ENCODE results near the gene TMCC3.
"Not testable (repeated sequence)": the region's sequence is repeated elsewhere in the genome, so short reads cannot be mapped to it uniquely, and the experiment has no call there.

Gene TMCC3

GRCh38 chr12:94602024-94602423 is 48.3 kb downstream of the TMCC3 start:
- Histone ChIP-seq H3K4me3 (ENCODE audit: low read depth, low read length) (no peak overlapping the region), H2BK5ac (ENCODE audit: low read depth, low read length, poor library complexity) (no peak overlapping the region), H3K9me3 (ENCODE audit: insufficient read depth, low read depth, low read length) (peaks cover 1% of the 10 kb centered on the region), H3K4ac (ENCODE audit: low read depth, low read length) (no peak overlapping the region), H3K4me1 (ENCODE audit: control insufficient read depth in 1 of 2, insufficient read depth in 2 of 2, low read length in 2 of 2) (peaks cover 0 to 4% of the 10 kb centered on the region in 2 experiments), H3K4me2 (ENCODE audit: low read length) (no peak overlapping the region), H3K18ac (ENCODE audit: low read length) (no peak overlapping the region), H3K27ac (ENCODE audit: low read depth, low read length) (no peak overlapping the region), H2BK120ac (ENCODE audit: insufficient read depth, low read length, poor library complexity) (no peak overlapping the region), H3K36me3 (ENCODE audit: control insufficient read depth in 1 of 2, insufficient read depth in 2 of 2, low read length in 2 of 2) (no peaks in the 10 kb centered on the region), H3K14ac (ENCODE audit: low read length) (no peak overlapping the region), H3K23ac (ENCODE audit: low read length) (no peak overlapping the region), H2BK12ac (ENCODE audit: low read length) (no peak overlapping the region), H3K9ac (ENCODE audit: low read length) (no peak overlapping the region), H3K79me1 (ENCODE audit: low read length) (no peaks in the 10 kb centered on the region), H4K12ac (ENCODE audit: low read depth, low read length) (no peak overlapping the region), H2AK5ac (ENCODE audit: low read length) (no peak overlapping the region), H4K8ac (ENCODE audit: low read depth, low read length) (no peak overlapping the region), H3K79me2 (ENCODE audit: control insufficient read depth, insufficient read depth, low read length, poor library complexity) (no peaks in the 10 kb centered on the region), H2AFZ (ENCODE audit: insufficient read depth, low read length, poor library complexity) (no peak overlapping the region), H4K91ac (ENCODE audit: low read depth, low read length) (no peak overlapping the region), H3K27me3 (ENCODE audit: insufficient read depth, low read length) (no peaks in the 10 kb centered on the region)
- no CpG with 5 or more reads among the region's 4 CpGs for WGBS (ENCODE audit: extremely low coverage, insufficient coverage, insufficient read length)
- DNase-seq: no peak

- not testable (repeated sequence) for H4K12ac ChIP-seq (ENCODE audit: low read depth, low read length); H4K91ac ChIP-seq (ENCODE audit: low read depth, low read length); H2BK5ac ChIP-seq (ENCODE audit: low read depth, low read length, poor library complexity); DNase-seq; H3K4me2 ChIP-seq (ENCODE audit: low read length); H2BK12ac ChIP-seq (ENCODE audit: low read length); H3K9me3 ChIP-seq (ENCODE audit: insufficient read depth, low read depth, low read length); H3K4me1 ChIP-seq (ENCODE audit: control insufficient read depth in 1 of 2, insufficient read depth in 2 of 2, low read length in 2 of 2); H2AFZ ChIP-seq (ENCODE audit: insufficient read depth, low read length, poor library complexity); H3K79me1 ChIP-seq (ENCODE audit: low read length); H3K27ac ChIP-seq (ENCODE audit: low read depth, low read length); H3K4me3 ChIP-seq (ENCODE audit: low read depth, low read length); H4K8ac ChIP-seq (ENCODE audit: low read depth, low read length); H2AK5ac ChIP-seq (ENCODE audit: low read length); H3K4ac ChIP-seq (ENCODE audit: low read depth, low read length); H3K27me3 ChIP-seq (ENCODE audit: insufficient read depth, low read length); H3K79me2 ChIP-seq (ENCODE audit: control insufficient read depth, insufficient read depth, low read length, poor library complexity); H3K14ac ChIP-seq (ENCODE audit: low read length); H2BK120ac ChIP-seq (ENCODE audit: insufficient read depth, low read length, poor library complexity); H3K36me3 ChIP-seq (ENCODE audit: control insufficient read depth in 1 of 2, insufficient read depth in 2 of 2, low read length in 2 of 2); H3K23ac ChIP-seq (ENCODE audit: low read length); H3K9ac ChIP-seq (ENCODE audit: low read length); H3K18ac ChIP-seq (ENCODE audit: low read length)
- WGBS (ENCODE audit: extremely low coverage, insufficient coverage, insufficient read length): no CpG with 5 or more reads among the region's 5 CpGs
These were observed 49.0 kb downstream of the TMCC3 start for GRCh38 chr12:94601307-94601706.

GRCh38 chr12:94599189-94599588 is 51.2 kb downstream of the TMCC3 start:
- H2AK5ac ChIP-seq (ENCODE audit: low read length): no peak overlapping the region
- H3K14ac ChIP-seq (ENCODE audit: low read length): no peak overlapping the region
- H3K36me3 ChIP-seq (ENCODE audit: control insufficient read depth in 1 of 2, insufficient read depth in 2 of 2, low read length in 2 of 2): no peaks in the 10 kb centered on the region
- H3K4me3 ChIP-seq (ENCODE audit: low read depth, low read length): no peak overlapping the region
- no peak overlapping the region for H3K4me2 ChIP-seq (ENCODE audit: low read length)
- no peaks in the 10 kb centered on the region for H3K79me1 ChIP-seq (ENCODE audit: low read length)
- no peak overlapping the region for H3K18ac ChIP-seq (ENCODE audit: low read length)
- H3K27me3 ChIP-seq (ENCODE audit: insufficient read depth, low read length): no peaks in the 10 kb centered on the region
- no peak overlapping the region for H4K91ac ChIP-seq (ENCODE audit: low read depth, low read length)
- WGBS (ENCODE audit: extremely low coverage, insufficient coverage, insufficient read length): no CpG with 5 or more reads among the region's 4 CpGs
- no peak overlapping the region for H2BK120ac ChIP-seq (ENCODE audit: insufficient read depth, low read length, poor library complexity)
- no peak overlapping the region for H4K8ac ChIP-seq (ENCODE audit: low read depth, low read length)
- peaks cover 1% of the 10 kb centered on the region for H3K9me3 ChIP-seq (ENCODE audit: insufficient read depth, low read depth, low read length)
- H3K4me1 ChIP-seq (ENCODE audit: control insufficient read depth in 1 of 2, insufficient read depth in 2 of 2, low read length in 2 of 2): peaks cover 0 to 5% of the 10 kb centered on the region in 2 experiments
- no peaks in the 10 kb centered on the region for H3K79me2 ChIP-seq (ENCODE audit: control insufficient read depth, insufficient read depth, low read length, poor library complexity)
- H2BK12ac ChIP-seq (ENCODE audit: low read length): no peak overlapping the region
- no peak overlapping the region for H3K9ac ChIP-seq (ENCODE audit: low read length)
- no peak overlapping the region for H2BK5ac ChIP-seq (ENCODE audit: low read depth, low read length, poor library complexity)
- H3K4ac ChIP-seq (ENCODE audit: low read depth, low read length): no peak overlapping the region
- H2AFZ ChIP-seq (ENCODE audit: insufficient read depth, low read length, poor library complexity): no peak overlapping the region
- H4K12ac ChIP-seq (ENCODE audit: low read depth, low read length): no peak overlapping the region
- no peak overlapping the region for H3K23ac ChIP-seq (ENCODE audit: low read length)
- no peak for DNase-seq
- H3K27ac ChIP-seq (ENCODE audit: low read depth, low read length): no peak overlapping the region

- Histone ChIP-seq H3K36me3 (ENCODE audit: control insufficient read depth in 1 of 2, insufficient read depth in 2 of 2, low read length in 2 of 2) (no peaks in the 10 kb centered on the region), H2AFZ (ENCODE audit: insufficient read depth, low read length, poor library complexity) (no peak overlapping the region), H3K14ac (ENCODE audit: low read length) (no peak overlapping the region), H2BK12ac (ENCODE audit: low read length) (no peak overlapping the region), H3K4me1 (ENCODE audit: control insufficient read depth in 1 of 2, insufficient read depth in 2 of 2, low read length in 2 of 2) (peaks cover 0 to 5% of the 10 kb centered on the region in 2 experiments), H3K4ac (ENCODE audit: low read depth, low read length) (no peak overlapping the region), H3K27me3 (ENCODE audit: insufficient read depth, low read length) (no peaks in the 10 kb centered on the region), H3K79me1 (ENCODE audit: low read length) (no peaks in the 10 kb centered on the region), H3K79me2 (ENCODE audit: control insufficient read depth, insufficient read depth, low read length, poor library complexity) (no peaks in the 10 kb centered on the region), H3K23ac (ENCODE audit: low read length) (no peak overlapping the region), H3K27ac (ENCODE audit: low read depth, low read length) (no peak overlapping the region), H3K9ac (ENCODE audit: low read length) (no peak overlapping the region), H3K4me3 (ENCODE audit: low read depth, low read length) (no peak overlapping the region), H3K18ac (ENCODE audit: low read length) (no peak overlapping the region), H2AK5ac (ENCODE audit: low read length) (no peak overlapping the region), H2BK120ac (ENCODE audit: insufficient read depth, low read length, poor library complexity) (no peak overlapping the region), H4K91ac (ENCODE audit: low read depth, low read length) (no peak overlapping the region), H3K4me2 (ENCODE audit: low read length) (no peak overlapping the region), H3K9me3 (ENCODE audit: insufficient read depth, low read depth, low read length) (peaks cover 1% of the 10 kb centered on the region), H4K8ac (ENCODE audit: low read depth, low read length) (no peak overlapping the region), H4K12ac (ENCODE audit: low read depth, low read length) (no peak overlapping the region), H2BK5ac (ENCODE audit: low read depth, low read length, poor library complexity) (no peak overlapping the region)
- DNase-seq: no peak
- no CpG with 5 or more reads among the region's 5 CpGs for WGBS (ENCODE audit: extremely low coverage, insufficient coverage, insufficient read length)
These were observed 53.1 kb downstream of the TMCC3 start for GRCh38 chr12:94597268-94597667.

Measured in trophoblast cell (in vitro differentiated cells and primary cell).